GM18511 (cell line): ENCODE results near the gene FRMD3.

Source experiments
- ATAC-seq: cut with Tn5 transposase; IDR thresholded peaks from one replicate; pipeline ENCODE4 v1.9.1; 2021; ENCODE audit warnings: mild to moderate bottlenecking, moderate library complexity; ENCODE audit not compliant: unreplicated experiment

The FRMD3 gene

GRCh38 chr9:83198371-83198770 lies 339.8 kb downstream of the FRMD3 start:
- no peak for ATAC-seq

- ATAC-seq = no peak
These were observed 340.6 kb downstream of the FRMD3 start for GRCh38 chr9:83197591-83197990.

- ATAC-seq = no peak
These were observed 341.3 kb downstream of the FRMD3 start for GRCh38 chr9:83196946-83197345.
